Osteoblast (primary cell): ENCODE results near the gene HHIPL1. TPM values are rescaled to one million over a fixed set of nuclear protein-coding genes. Genes with fewer than 3 reads are reported as not detected.
A peak's percentile ranks its signal among the peaks of the same experiment; 100 is the strongest.

Experiments
- DNase-seq: peaks from one replicate; pipeline ENCODE4 v3.0.0; 2011; ENCODE audit warnings: low spot score, mixed read lengths; ENCODE audit not compliant: insufficient read length; ENCODE audit errors: missing footprints
- H2AFZ ChIP-seq: 2 replicates; pipeline ENCODE4 v1.6.0; 2011; ENCODE audit warnings: mild to moderate bottlenecking, low read length
- H3K27ac ChIP-seq: 2 replicates; pipeline ENCODE4 v1.5.1; 2011; ENCODE audit warnings: mild to moderate bottlenecking, low read depth, low read length, moderate library complexity
- H3K27me3 ChIP-seq: 2 replicates; pipeline ENCODE4 v1.6.0; 2012; ENCODE audit warnings: mild to moderate bottlenecking, control low read depth, inconsistent platforms, low read length, moderate library complexity; ENCODE audit not compliant: insufficient read depth
- H3K36me3 ChIP-seq: 2 replicates; pipeline ENCODE4 v1.5.1; 2011; ENCODE audit warnings: mild to moderate bottlenecking, low read length, control low read depth, moderate library complexity; ENCODE audit not compliant: insufficient read depth
- H3K4me1 ChIP-seq: 2 replicates; pipeline ENCODE4 v1.5.1; 2011; ENCODE audit warnings: mild to moderate bottlenecking, low read length, control low read depth, moderate library complexity; ENCODE audit not compliant: insufficient read depth
- H3K4me2 ChIP-seq: 2 replicates; pipeline ENCODE4 v1.6.0; 2011; ENCODE audit warnings: mild to moderate bottlenecking, low read length; ENCODE audit not compliant: insufficient read depth
- H3K4me3 ChIP-seq: fragments of 200-600 bp; sonication (generic); 3 replicates; pipeline ENCODE4 v1.5.1; 2012; ENCODE audit warnings: mild to moderate bottlenecking, low read length, inconsistent platforms; ENCODE audit not compliant: insufficient read depth
- H3K79me2 ChIP-seq: 2 replicates; pipeline ENCODE4 v1.6.0; 2012; ENCODE audit warnings: mild to moderate bottlenecking, low read length, control low read depth, inconsistent platforms; ENCODE audit not compliant: insufficient read depth
- H3K9me3 ChIP-seq: 2 replicates; pipeline ENCODE4 v1.5.1; 2011; ENCODE audit warnings: low read depth, low read length, control low read depth
- H4K20me1 ChIP-seq: 2 replicates; pipeline ENCODE4 v1.6.0; 2012; ENCODE audit warnings: mild to moderate bottlenecking, low read length, control low read depth; ENCODE audit not compliant: insufficient read depth
- total RNA-seq: library from RNA; depleted of rRNA; stranded (reverse); fragments of >200 nt; gene quantifications from 2 replicates; pipeline ENCODE4 v1.2.3, GENCODE V29; 2012
- TF ChIP-seq, protein P1 (sequence below): IDR thresholded peaks from 2 replicates; pipeline ENCODE4 v1.5.1; 2011; ENCODE audit warnings: mild to moderate bottlenecking, low read depth, low read length, moderate library complexity; ENCODE audit errors: extremely low read depth

HHIPL1 gene
- total RNA-seq, 1 donor = 12.3 TPM

DNA sequence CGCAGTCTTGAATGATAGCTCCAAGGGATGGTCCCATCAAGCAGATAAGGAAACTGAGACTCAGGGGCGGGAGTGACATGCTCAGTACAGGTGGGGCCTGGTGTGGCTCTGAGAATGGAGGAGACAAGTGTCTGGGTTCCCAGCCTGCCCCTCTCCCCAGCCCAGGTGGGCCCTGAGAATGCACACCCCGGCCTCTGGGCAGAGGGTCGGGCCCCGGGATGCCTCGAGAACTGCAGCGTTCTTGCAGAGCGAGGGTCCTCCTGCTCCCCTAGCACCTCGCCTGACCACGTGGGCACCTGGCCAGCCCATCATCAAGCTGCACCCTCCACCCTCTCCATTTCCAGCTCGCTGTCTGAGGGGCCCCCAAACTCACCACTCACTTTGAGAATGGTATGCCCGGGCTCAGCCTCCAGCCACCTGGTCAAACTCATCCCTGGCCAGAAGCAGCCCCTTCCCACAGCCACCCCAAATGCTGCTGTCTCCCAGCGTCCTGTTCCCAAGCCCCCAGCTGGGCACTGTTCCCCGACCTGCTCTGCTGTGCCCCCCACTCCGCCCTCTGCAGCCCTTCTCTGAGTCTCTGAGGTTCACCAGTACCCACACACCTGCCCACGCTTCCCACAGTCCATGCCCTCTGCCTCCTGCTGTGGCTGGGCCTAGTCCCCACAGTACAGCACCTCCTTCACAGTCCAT is 83.4 kb downstream of the HHIPL1 start:
- Histone ChIP-seq H3K27me3 (no peaks in the 10 kb centered on the region), H3K4me2 (no peak overlapping the region), H2AFZ (no peak overlapping the region), H3K4me3 (no peak overlapping the region), H3K9me3 (no peaks in the 10 kb centered on the region), H4K20me1 (no peaks in the 10 kb centered on the region), H3K36me3 (no peaks in the 10 kb centered on the region), H3K27ac (no peak overlapping the region), H3K79me2 (no peaks in the 10 kb centered on the region), H3K4me1 (no peaks in the 10 kb centered on the region)
- DNase-seq = peak; percentile 51
- TF ChIP-seq, protein P1, sequence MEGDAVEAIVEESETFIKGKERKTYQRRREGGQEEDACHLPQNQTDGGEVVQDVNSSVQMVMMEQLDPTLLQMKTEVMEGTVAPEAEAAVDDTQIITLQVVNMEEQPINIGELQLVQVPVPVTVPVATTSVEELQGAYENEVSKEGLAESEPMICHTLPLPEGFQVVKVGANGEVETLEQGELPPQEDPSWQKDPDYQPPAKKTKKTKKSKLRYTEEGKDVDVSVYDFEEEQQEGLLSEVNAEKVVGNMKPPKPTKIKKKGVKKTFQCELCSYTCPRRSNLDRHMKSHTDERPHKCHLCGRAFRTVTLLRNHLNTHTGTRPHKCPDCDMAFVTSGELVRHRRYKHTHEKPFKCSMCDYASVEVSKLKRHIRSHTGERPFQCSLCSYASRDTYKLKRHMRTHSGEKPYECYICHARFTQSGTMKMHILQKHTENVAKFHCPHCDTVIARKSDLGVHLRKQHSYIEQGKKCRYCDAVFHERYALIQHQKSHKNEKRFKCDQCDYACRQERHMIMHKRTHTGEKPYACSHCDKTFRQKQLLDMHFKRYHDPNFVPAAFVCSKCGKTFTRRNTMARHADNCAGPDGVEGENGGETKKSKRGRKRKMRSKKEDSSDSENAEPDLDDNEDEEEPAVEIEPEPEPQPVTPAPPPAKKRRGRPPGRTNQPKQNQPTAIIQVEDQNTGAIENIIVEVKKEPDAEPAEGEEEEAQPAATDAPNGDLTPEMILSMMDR = no peak

DNA sequence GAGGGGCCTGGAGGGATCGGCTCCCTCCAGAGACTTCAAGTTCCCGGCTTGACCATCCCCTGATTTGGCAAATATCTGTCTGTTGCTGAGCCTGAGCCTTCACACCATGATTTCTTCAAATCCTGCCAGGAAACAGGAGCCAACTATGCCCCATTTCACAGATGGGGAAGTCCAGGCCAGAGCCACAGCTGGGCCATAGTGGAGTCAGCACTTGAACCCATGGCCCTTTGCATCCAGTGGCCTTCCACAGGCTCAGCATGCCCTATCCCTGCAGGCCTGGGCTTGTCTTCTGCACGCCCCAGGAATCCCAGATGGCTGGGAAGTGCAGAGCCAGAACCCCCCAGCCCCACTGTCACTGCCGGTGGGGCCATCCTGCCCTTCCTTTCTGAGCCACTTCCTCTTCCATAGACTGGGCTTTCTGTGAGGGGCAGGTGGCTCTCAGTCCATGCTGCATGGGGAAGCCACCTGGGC is 84.1 kb downstream of the HHIPL1 start:
- H3K36me3 ChIP-seq = no peaks in the 10 kb centered on the region
- H3K9me3 ChIP-seq = no peaks in the 10 kb centered on the region
- H4K20me1 ChIP-seq = no peaks in the 10 kb centered on the region
- H3K4me2 ChIP-seq = no peak overlapping the region
- H3K27ac ChIP-seq = no peak overlapping the region
- H3K4me1 ChIP-seq = no peaks in the 10 kb centered on the region
- H3K79me2 ChIP-seq = no peaks in the 10 kb centered on the region
- H3K27me3 ChIP-seq = no peaks in the 10 kb centered on the region
- TF ChIP-seq, protein P1 = no peak
- H3K4me3 ChIP-seq = no peak overlapping the region
- no peak overlapping the region for H2AFZ ChIP-seq
- DNase-seq = peak; percentile 81

Other genes starting within 250 kb of the HHIPL1 start
- gene SETD3, start 164.3 kb upstream of the HHIPL1 start, total RNA-seq = 58.6 and 65.1 TPM in 2 replicates
- 28.6 and 35.4 TPM in 2 replicates for gene CCNK, start 163.7 kb upstream of the HHIPL1 start, total RNA-seq
- 3.2 and 3.6 TPM in 2 replicates for gene CCDC85C, start 40.9 kb upstream of the HHIPL1 start, total RNA-seq
- 0.36 and 0.59 TPM in 2 replicates for gene CYP46A1, start 39.2 kb downstream of the HHIPL1 start, total RNA-seq
- 38.0 and 46.7 TPM in 2 replicates for gene EML1, start 148.3 kb downstream of the HHIPL1 start, total RNA-seq